Chondrocyte (in vitro differentiated cells): ENCODE data around the gene IRGC. TPM values are rescaled to one million over a fixed set of nuclear protein-coding genes. Genes with fewer than 3 reads are reported as not detected.

Experiments used
- DNase-seq: peaks from one replicate; pipeline ENCODE4 v3.0.0; 2021; ENCODE audit warnings: mixed read lengths, low spot score
- H3K27ac Mint-ChIP-seq: one replicate; pipeline ENCODE4 v1.8.0; 2021; ENCODE audit warnings: mild to moderate bottlenecking, moderate library complexity, mixed read lengths; ENCODE audit not compliant: unreplicated experiment
- H3K27me3 Mint-ChIP-seq: 2 replicates; pipeline ENCODE4 v1.8.0; 2021; ENCODE audit warnings: low read depth, mixed read lengths
- H3K36me3 Mint-ChIP-seq: 2 replicates; pipeline ENCODE4 v1.8.0; 2021; ENCODE audit warnings: low read depth, mixed read lengths
- H3K4me1 Mint-ChIP-seq: 2 replicates; pipeline ENCODE4 v1.8.0; 2021; ENCODE audit warnings: low read depth, mild to moderate bottlenecking, mixed read lengths
- H3K4me3 Mint-ChIP-seq: one replicate; pipeline ENCODE4 v1.8.0; 2021; ENCODE audit warnings: mild to moderate bottlenecking, moderate library complexity, mixed read lengths; ENCODE audit not compliant: unreplicated experiment
- H3K9me3 Mint-ChIP-seq: 2 replicates; pipeline ENCODE4 v1.8.0; 2021; ENCODE audit warnings: low read depth, mixed read lengths
- CTCF ChIP-seq: fragments of 200-600 bp; sonication (generic); IDR thresholded peaks from 2 replicates; pipeline ENCODE4 v1.5.0; 2021; ENCODE audit warnings: antibody characterized with exemption, mild to moderate bottlenecking, moderate library complexity
- total RNA-seq: library from RNA; stranded (reverse); gene quantifications from 3 replicates; pipeline ENCODE4 v1.2.1, GENCODE V29; 2021

Gene IRGC
- total RNA-seq, 1 donor from 2014 or later: not detected

GRCh38 chr19:43735957-43736356 lies 20.1 kb downstream of the IRGC start:
- peaks cover 26% of the 10 kb centered on the region for H3K4me1 Mint-ChIP-seq
- H3K27ac Mint-ChIP-seq: peak overlapping the region; percentile 85
- no peaks in the 10 kb centered on the region for H3K27me3 Mint-ChIP-seq
- no peaks in the 10 kb centered on the region for H3K9me3 Mint-ChIP-seq
- no peak for TF ChIP-seq CTCF
- H3K4me3 Mint-ChIP-seq: no peak overlapping the region
- DNase-seq: no peak
- peaks cover 53% of the 10 kb centered on the region for H3K36me3 Mint-ChIP-seq

- no peak for TF ChIP-seq CTCF
- peaks cover 46% of the 10 kb centered on the region for H3K36me3 Mint-ChIP-seq
- no peaks in the 10 kb centered on the region for H3K9me3 Mint-ChIP-seq
- no peak overlapping the region for H3K4me3 Mint-ChIP-seq
- peaks cover 23% of the 10 kb centered on the region for H3K4me1 Mint-ChIP-seq
- DNase-seq: no peak
- H3K27me3 Mint-ChIP-seq: no peaks in the 10 kb centered on the region
- peak overlapping the region; percentile 52 for H3K27ac Mint-ChIP-seq
Measured at GRCh38 chr19:43738780-43739211, 22.9 kb downstream of the IRGC start.

- peaks cover 28% of the 10 kb centered on the region for H3K4me1 Mint-ChIP-seq
- H3K27ac Mint-ChIP-seq: no peak overlapping the region
- DNase-seq: no peak
- no peak for TF ChIP-seq CTCF
- H3K27me3 Mint-ChIP-seq: no peaks in the 10 kb centered on the region
- H3K9me3 Mint-ChIP-seq: no peaks in the 10 kb centered on the region
- H3K36me3 Mint-ChIP-seq: peaks cover 51% of the 10 kb centered on the region
- H3K4me3 Mint-ChIP-seq: no peak overlapping the region
Measured at GRCh38 chr19:43739439-43740235, 23.8 kb downstream of the IRGC start.

- DNase-seq: no peak
- Mint-ChIP-seq H3K4me3 (no peak overlapping the region), H3K36me3 (peaks cover 55% of the 10 kb centered on the region)
Measured at GRCh38 chr19:43741075-43741825, 25.4 kb downstream of the IRGC start.

More at GRCh38 chr19:43741075-43741825, 25.4 kb downstream of the IRGC start:
- TF ChIP-seq CTCF: no peak
- no peaks in the 10 kb centered on the region for H3K27me3 Mint-ChIP-seq
- no peak overlapping the region for H3K27ac Mint-ChIP-seq
- H3K4me1 Mint-ChIP-seq: peaks cover 21% of the 10 kb centered on the region
- H3K9me3 Mint-ChIP-seq: no peaks in the 10 kb centered on the region
